HepG2 (cell line): Measurements from ENCODE around the gene RAD54L2. TPM values are rescaled to one million over a fixed set of nuclear protein-coding genes. Genes with fewer than 3 reads are reported as not detected.

Experiments used
- ATAC-seq: fragments of 200-7000 bp; cut with Tn5 transposase; 3 replicates; pipeline ENCODE4 v1.9.1; 2020; ENCODE audit warnings: mild to moderate bottlenecking, moderate library complexity
- BruUV-seq: library from RNA; stranded (reverse); fragments of 400-500 nt; replicated peaks from 2 replicates; lab custom pipeline; 2021; lab: Mats Ljungman, UMichigan
- CTCF ChIA-PET: fragments of 300-600 bp; formaldehyde crosslinking; extraction: SDS; loops from one replicate; lab custom pipeline; 2021; ENCODE audit warnings: low total read pairs, inconsistent platforms, low intra/inter-chr PET ratio; lab: Yijun Ruan, JAX
- POLR2A ChIA-PET: fragments of 350-600 bp; sonication (Branson Sonifier 250); formaldehyde crosslinking; loops from one replicate; lab custom pipeline; 2020; ENCODE audit warnings: antibody characterized with exemption, inconsistent platforms; lab: Yijun Ruan, JAX
- DNase-seq: peaks from one replicate; pipeline ENCODE4 v3.0.0-alpha.2; 2015; ENCODE audit warnings: low spot score
- FAIRE-seq: peaks from 3 replicates; lab custom pipeline; 2011; peaks lifted over from hg19 to GRCh38; lab: Jason Lieb, UNC
- H2AFZ ChIP-seq: one replicate; pipeline ENCODE4 v1.6.1; 2011; ENCODE audit warnings: low read length, inconsistent platforms
- H3K27ac ChIP-seq: fragments of 300-600 bp; 3 replicates; pipeline ENCODE4 v1.8.0; 2011; ENCODE audit warnings: mixed run types, mild to moderate bottlenecking, mixed read lengths, low read length, inconsistent platforms; ENCODE audit not compliant: insufficient read depth; ENCODE audit errors: extremely low read length
- H3K27me3 ChIP-seq, 2 experiments: fragments of 200-600 bp in 1 of 2; 2 replicates in 1 of 2; 3 replicates in 1 of 2; pipeline versions ENCODE4 v1.6.0 to v1.8.0; 2011; ENCODE audit warnings: low read length in 2 of 2, mild to moderate bottlenecking in 2 of 2, moderate library complexity in 2 of 2, inconsistent platforms in 1 of 2; ENCODE audit not compliant: insufficient read depth in 2 of 2, control insufficient read depth in 1 of 2
- H3K36me3 ChIP-seq, 2 experiments: fragments of 200-600 bp in 1 of 2; replicated peaks in 1 of 2; 2 replicates in 1 of 2; 3 replicates in 1 of 2; pipeline versions ENCODE4 v1.5.1 to v1.8.0; 2011; ENCODE audit warnings: low read length in 2 of 2, inconsistent platforms in 1 of 2; ENCODE audit not compliant: insufficient read depth in 2 of 2, control insufficient read depth in 1 of 2
- H3K4me1 ChIP-seq: 2 replicates; pipeline ENCODE4 v1.5.1; 2012; ENCODE audit warnings: low read length, inconsistent platforms; ENCODE audit not compliant: insufficient read depth
- H3K4me2 ChIP-seq: 2 replicates; pipeline ENCODE4 v1.6.0; 2011; ENCODE audit warnings: low read depth, low read length, inconsistent platforms
- H3K4me3 ChIP-seq, 3 experiments: fragments of 200-600 bp in 1 of 3; sonication (generic), shearing (Covaris generic) in 1 of 3; replicated peaks in 1 of 3; 2 replicates each; pipeline ENCODE4 v1.5.1; 2011 to 2016; ENCODE audit warnings: low read length in 3 of 3, inconsistent platforms in 2 of 3, low read depth in 2 of 3, mild to moderate bottlenecking in 2 of 3, control low read depth in 1 of 3, mixed read lengths in 1 of 3; ENCODE audit not compliant: insufficient read depth in 1 of 3
- H3K79me2 ChIP-seq: one replicate; pipeline ENCODE4 v1.6.1; 2011; ENCODE audit warnings: low read length, inconsistent platforms; ENCODE audit not compliant: insufficient read depth
- H3K9ac ChIP-seq: 2 replicates; pipeline ENCODE4 v1.6.0; 2011; ENCODE audit warnings: mild to moderate bottlenecking, low read depth, low read length, inconsistent platforms; ENCODE audit not compliant: insufficient read depth
- H3K9me3 ChIP-seq: 2 replicates; pipeline ENCODE4 v1.5.1; 2012; ENCODE audit warnings: mild to moderate bottlenecking, low read length
- H4K20me1 ChIP-seq: 2 replicates; pipeline ENCODE4 v1.6.0; 2011; ENCODE audit warnings: inconsistent platforms, mild to moderate bottlenecking, low read length, moderate library complexity; ENCODE audit not compliant: insufficient read depth
- HDAC6 ChIP-seq: fragments of 200-600 bp; sonication (generic); IDR thresholded peaks from 2 replicates; pipeline ENCODE4 v1.7.0; 2017; ENCODE audit warnings: mild to moderate bottlenecking, antibody characterized with exemption, low read length, low read depth
- PCBP1 ChIP-seq: fragments of 200-400 bp; formaldehyde crosslinking; IDR thresholded peaks from 2 replicates; pipeline ENCODE4 v1.6.1; 2017; ENCODE audit warnings: mild to moderate bottlenecking, low read depth, low read length, borderline replicate concordance
- ZNF160 ChIP-seq: sonication (generic); formaldehyde crosslinking; IDR thresholded peaks from 2 replicates; pipeline ENCODE4 v1.8.0; 2022; ENCODE audit warnings: mild to moderate bottlenecking, inconsistent platforms, missing genetic modification reagents
- ZNF768 ChIP-seq: sonication (generic); formaldehyde crosslinking; IDR thresholded peaks from 2 replicates; pipeline ENCODE4 v1.4.0; 2020; ENCODE audit warnings: missing genetic modification reagents
- ZNF839 ChIP-seq: sonication (generic); formaldehyde crosslinking; IDR thresholded peaks from 2 replicates; pipeline ENCODE4 v1.4.0; 2020; ENCODE audit warnings: missing genetic modification reagents, mild to moderate bottlenecking, borderline replicate concordance
- WGBS: methylation state at CpG from one replicate; pipeline ENCODE4 v1.1.6; 2017; ENCODE audit warnings: low lambda C conversion rate; 5-methylcytosine and 5-hydroxymethylcytosine counted together
- in situ Hi-C: cut with HindIII; loops from 2 replicates; pipeline ENCODE4 v1.10.0; 2017; ENCODE audit warnings: low pct_unique_long_range_greater_than_20kb; ENCODE audit not compliant: extremely low pct_ligation_motif_present
- intact Hi-C: fragments of 100-400 bp; cut with micrococcal nuclease; formaldehyde crosslinking; loops from one replicate; pipeline ENCODE4 v1.10.0; 2022; ENCODE audit not compliant: unreplicated experiment
- polyA plus RNA-seq, 8 experiments: library from polyadenylated mRNA; depleted of rRNA in 3 of 8; stranded (reverse) in 7 of 8; unstranded in 1 of 8; fragments of >200 nt; fragmentation: Illumina TruSeq in 4 of 8; extraction: Trizol in 4 of 8; gene quantifications; 2 replicates each; pipeline versions ENCODE4 v1.2.1 to v1.2.3, GENCODE V29; 2011 to 2016; ENCODE audit warnings: low read depth in 4 of 8, missing spikeins in 1 of 8, mixed read lengths in 1 of 8; ENCODE audit not compliant: insufficient read depth in 1 of 8
- total RNA-seq, 5 experiments: library from RNA; depleted of rRNA; stranded (reverse); fragments of >200 nt; fragmentation: Illumina TruSeq; extraction: Trizol; gene quantifications; 2 replicates each; pipeline ENCODE4 v1.2.3, GENCODE V29; 2016; ENCODE audit warnings: low read depth in 1 of 5
- TF ChIP-seq, protein P1 (sequence below): sonication (generic); formaldehyde crosslinking; IDR thresholded peaks from 2 replicates; pipeline ENCODE4 v1.5.1; 2020; ENCODE audit warnings: mild to moderate bottlenecking, missing genetic modification reagents, borderline replicate concordance
- TF ChIP-seq, protein P2 (sequence below): sonication (generic); formaldehyde crosslinking; IDR thresholded peaks from 2 replicates; pipeline ENCODE4 v1.9.0; 2021; ENCODE audit warnings: missing genetic modification reagents, borderline replicate concordance

RAD54L2 gene
- total and polyA plus RNA-seq, 2 of the 13 experiments (the other 11 are each of a cell fraction or from before 2014, with no cell fraction given): 5.5 to 14.8 TPM

DNA sequence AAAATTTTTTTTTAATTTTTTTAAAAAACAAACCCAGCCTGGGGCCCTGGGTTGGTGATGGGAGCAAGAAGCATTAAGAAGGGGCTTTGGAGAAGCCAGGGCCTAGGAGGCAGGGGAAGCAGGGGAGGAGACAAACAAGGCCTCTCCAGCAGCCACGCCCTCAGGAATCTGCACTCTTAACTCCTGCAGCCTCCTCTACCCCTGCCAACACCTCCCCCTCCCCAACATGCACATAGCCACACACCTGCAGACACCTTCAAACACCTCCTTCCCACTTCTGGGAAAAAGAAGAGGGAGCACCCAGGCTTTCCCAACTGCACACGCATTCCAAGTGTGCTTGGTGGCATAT is 36.0 kb upstream of the RAD54L2 start (continued):
- TF ChIP-seq, protein P1, sequence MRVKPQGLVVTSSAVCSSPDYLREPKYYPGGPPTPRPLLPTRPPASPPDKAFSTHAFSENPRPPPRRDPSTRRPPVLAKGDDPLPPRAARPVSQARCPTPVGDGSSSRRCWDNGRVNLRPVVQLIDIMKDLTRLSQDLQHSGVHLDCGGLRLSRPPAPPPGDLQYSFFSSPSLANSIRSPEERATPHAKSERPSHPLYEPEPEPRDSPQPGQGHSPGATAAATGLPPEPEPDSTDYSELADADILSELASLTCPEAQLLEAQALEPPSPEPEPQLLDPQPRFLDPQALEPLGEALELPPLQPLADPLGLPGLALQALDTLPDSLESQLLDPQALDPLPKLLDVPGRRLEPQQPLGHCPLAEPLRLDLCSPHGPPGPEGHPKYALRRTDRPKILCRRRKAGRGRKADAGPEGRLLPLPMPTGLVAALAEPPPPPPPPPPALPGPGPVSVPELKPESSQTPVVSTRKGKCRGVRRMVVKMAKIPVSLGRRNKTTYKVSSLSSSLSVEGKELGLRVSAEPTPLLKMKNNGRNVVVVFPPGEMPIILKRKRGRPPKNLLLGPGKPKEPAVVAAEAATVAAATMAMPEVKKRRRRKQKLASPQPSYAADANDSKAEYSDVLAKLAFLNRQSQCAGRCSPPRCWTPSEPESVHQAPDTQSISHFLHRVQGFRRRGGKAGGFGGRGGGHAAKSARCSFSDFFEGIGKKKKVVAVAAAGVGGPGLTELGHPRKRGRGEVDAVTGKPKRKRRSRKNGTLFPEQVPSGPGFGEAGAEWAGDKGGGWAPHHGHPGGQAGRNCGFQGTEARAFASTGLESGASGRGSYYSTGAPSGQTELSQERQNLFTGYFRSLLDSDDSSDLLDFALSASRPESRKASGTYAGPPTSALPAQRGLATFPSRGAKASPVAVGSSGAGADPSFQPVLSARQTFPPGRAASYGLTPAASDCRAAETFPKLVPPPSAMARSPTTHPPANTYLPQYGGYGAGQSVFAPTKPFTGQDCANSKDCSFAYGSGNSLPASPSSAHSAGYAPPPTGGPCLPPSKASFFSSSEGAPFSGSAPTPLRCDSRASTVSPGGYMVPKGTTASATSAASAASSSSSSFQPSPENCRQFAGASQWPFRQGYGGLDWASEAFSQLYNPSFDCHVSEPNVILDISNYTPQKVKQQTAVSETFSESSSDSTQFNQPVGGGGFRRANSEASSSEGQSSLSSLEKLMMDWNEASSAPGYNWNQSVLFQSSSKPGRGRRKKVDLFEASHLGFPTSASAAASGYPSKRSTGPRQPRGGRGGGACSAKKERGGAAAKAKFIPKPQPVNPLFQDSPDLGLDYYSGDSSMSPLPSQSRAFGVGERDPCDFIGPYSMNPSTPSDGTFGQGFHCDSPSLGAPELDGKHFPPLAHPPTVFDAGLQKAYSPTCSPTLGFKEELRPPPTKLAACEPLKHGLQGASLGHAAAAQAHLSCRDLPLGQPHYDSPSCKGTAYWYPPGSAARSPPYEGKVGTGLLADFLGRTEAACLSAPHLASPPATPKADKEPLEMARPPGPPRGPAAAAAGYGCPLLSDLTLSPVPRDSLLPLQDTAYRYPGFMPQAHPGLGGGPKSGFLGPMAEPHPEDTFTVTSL (CRISPR knock-in tag): no peak
- TF ChIP-seq, protein P2, sequence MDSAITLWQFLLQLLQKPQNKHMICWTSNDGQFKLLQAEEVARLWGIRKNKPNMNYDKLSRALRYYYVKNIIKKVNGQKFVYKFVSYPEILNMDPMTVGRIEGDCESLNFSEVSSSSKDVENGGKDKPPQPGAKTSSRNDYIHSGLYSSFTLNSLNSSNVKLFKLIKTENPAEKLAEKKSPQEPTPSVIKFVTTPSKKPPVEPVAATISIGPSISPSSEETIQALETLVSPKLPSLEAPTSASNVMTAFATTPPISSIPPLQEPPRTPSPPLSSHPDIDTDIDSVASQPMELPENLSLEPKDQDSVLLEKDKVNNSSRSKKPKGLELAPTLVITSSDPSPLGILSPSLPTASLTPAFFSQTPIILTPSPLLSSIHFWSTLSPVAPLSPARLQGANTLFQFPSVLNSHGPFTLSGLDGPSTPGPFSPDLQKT: no peak
- TF ChIP-seq PCBP1: no peak
- no peak for TF ChIP-seq ZNF839 (CRISPR knock-in tag)
- no peak for TF ChIP-seq ZNF160 (CRISPR knock-in tag)

DNA sequence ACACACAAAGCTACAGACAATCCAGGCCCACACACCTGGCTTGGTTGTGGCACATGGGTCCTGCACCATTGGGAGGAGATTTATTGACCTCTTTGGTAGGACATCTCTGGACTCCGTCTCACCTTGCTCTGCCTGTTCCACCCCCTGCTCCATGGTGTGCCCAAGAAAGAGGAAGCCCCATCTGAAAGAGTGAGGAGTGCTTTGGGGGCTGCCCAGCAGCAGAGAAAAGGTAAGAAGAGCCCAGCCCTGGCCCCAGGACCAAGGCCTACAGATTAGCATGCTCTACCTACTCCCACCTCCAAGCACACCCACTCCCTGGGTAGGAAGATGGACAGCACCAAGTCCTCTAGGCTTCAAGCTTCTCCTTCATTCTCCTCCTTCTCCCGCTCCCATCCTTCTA is 35.5 kb upstream of the RAD54L2 start:
- 92% methylated on average over 1 of the region's 2 CpGs for WGBS
- peaks cover 0 to 3% of the 10 kb centered on the region in 2 experiments; a peak in 1 of 5 replicates for H3K27me3 ChIP-seq
- no peak overlapping the region for H3K9ac ChIP-seq
- peaks cover 9% of the 10 kb centered on the region for H4K20me1 ChIP-seq
- ATAC-seq: no peak
- intact Hi-C loops (no loop called here), in situ Hi-C loops (loop anchor here (5.0 kb wide), 2 partner anchors 134 to 164 kb away; no protein-coding TSS in a partner anchor)
- H3K9me3 ChIP-seq: no peaks in the 10 kb centered on the region
- no peak overlapping the region for H3K4me2 ChIP-seq
- CTCF ChIA-PET: interaction anchor here (1.9 to 3.0 kb wide), 2 partner anchors 47 to 135 kb away, joined by 5 to 47 read pairs; no protein-coding TSS in a partner anchor
- TF ChIP-seq HDAC6 (no peak), ZNF768 (no peak)
- H3K36me3 ChIP-seq: no peaks in the 10 kb centered on the region
- no peak for FAIRE-seq
- no peak for DNase-seq
- H3K4me1 ChIP-seq: peaks cover 20% of the 10 kb centered on the region
- peaks cover 10% of the 10 kb centered on the region for H3K79me2 ChIP-seq
- no peak overlapping the region for H2AFZ ChIP-seq
- H3K4me3 ChIP-seq: no peak overlapping the region
- no peak overlapping the region for H3K27ac ChIP-seq
- POLR2A ChIA-PET: no interaction called here
- no TSS peak for BruUV-seq
